H54 (cell line): ENCODE measurements around the gene IQCN.
A peak's percentile ranks its signal among the peaks of the same experiment; 100 is the strongest.

Experiments used
- DNase-seq: peaks from one replicate; pipeline ENCODE4 v3.0.0; 2011; ENCODE audit warnings: low spot score, mixed read lengths; ENCODE audit not compliant: insufficient read length
- FAIRE-seq: peaks from 3 replicates; lab custom pipeline; 2011; peaks lifted over from hg19 to GRCh38; lab: Jason Lieb, UNC
- POLR2A ChIP-seq: IDR thresholded peaks from 2 replicates; pipeline ENCODE4 v1.6.1; 2011; ENCODE audit warnings: low read depth, mild to moderate bottlenecking, low read length

Gene IQCN

GRCh38 chr19:18286973-18287635 is 12.9 kb upstream of the IQCN start:
- no peak for FAIRE-seq
- no peak for DNase-seq

GRCh38 chr19:18284712-18285360 is 10.6 kb upstream of the IQCN start:
- no peak for DNase-seq
- no peak for FAIRE-seq
- TF ChIP-seq POLR2A: no peak

More at GRCh38 chr19:18286973-18287635, 12.9 kb upstream of the IQCN start:
- TF ChIP-seq POLR2A: no peak

GRCh38 chr19:18283338-18283737 is 9.1 kb upstream of the IQCN start:
- FAIRE-seq: no peak
- no peak for TF ChIP-seq POLR2A
- DNase-seq: no peak

- no peak for FAIRE-seq
- no peak for TF ChIP-seq POLR2A
- DNase-seq: no peak
Measured at GRCh38 chr19:18282788-18283141, 8.5 kb upstream of the IQCN start.

GRCh38 chr19:18282021-18282787 is 8.0 kb upstream of the IQCN start:
- peak; percentile 55 for DNase-seq

GRCh38 chr19:18281082-18282020 is 7.1 kb upstream of the IQCN start, which contains the start of gene JUND:
JUND (minus strand) TSS chr19:18281622; CDS start chr19:18281484, 138 bp downstream.
- DNase-seq (peak; percentile 95), FAIRE-seq (no peak)
- peak; percentile 95 for TF ChIP-seq POLR2A

More at GRCh38 chr19:18282021-18282787, 8.0 kb upstream of the IQCN start:
- no peak for FAIRE-seq
- TF ChIP-seq POLR2A: peak; percentile 74

- DNase-seq: peak; percentile 86
- no peak for FAIRE-seq
- peak; percentile 64 for TF ChIP-seq POLR2A
Measured at GRCh38 chr19:18280247-18281081, 6.2 kb upstream of the IQCN start.

GRCh38 chr19:18279516-18280246 is 5.4 kb upstream of the IQCN start:
- FAIRE-seq (no peak), DNase-seq (peak; percentile 87)
- TF ChIP-seq POLR2A: peak; percentile 18; the same call in 1 of the 2 replicates

GRCh38 chr19:18279266-18279515 is 4.9 kb upstream of the IQCN start:
- TF ChIP-seq POLR2A: no peak
- DNase-seq (no peak), FAIRE-seq (no peak)

- DNase-seq (no peak), FAIRE-seq (no peak)
- TF ChIP-seq POLR2A: no peak
Measured at GRCh38 chr19:18278521-18279265, 4.4 kb upstream of the IQCN start.

GRCh38 chr19:18274781-18275356 is 617 bp upstream of the IQCN start:
- FAIRE-seq (no peak), DNase-seq (peak; percentile 92)
- TF ChIP-seq POLR2A: no peak
